Measurements from ENCODE around the gene AQP12A.

The AQP12A gene

GRCh38 chr2:240725671-240726070 lies 34.0 kb downstream of the AQP12A start:
- no peak for DNase-seq

- DNase-seq, result no peak
Observed at GRCh38 chr2:240726876-240727275, 35.2 kb downstream of the AQP12A start.

GRCh38 chr2:240727439-240727838 lies 35.8 kb downstream of the AQP12A start:
- DNase-seq, result no peak

- no peak for DNase-seq
Observed at GRCh38 chr2:240727913-240728312, 36.2 kb downstream of the AQP12A start.

GRCh38 chr2:240728361-240728760 lies 36.7 kb downstream of the AQP12A start:
- DNase-seq, result no peak

GRCh38 chr2:240728827-240729226 lies 37.2 kb downstream of the AQP12A start:
- DNase-seq, result no peak

- DNase-seq, result no peak
Observed at GRCh38 chr2:240730501-240731177, 39.0 kb downstream of the AQP12A start.

- no peak for DNase-seq
Observed at GRCh38 chr2:240731178-240731545, 39.5 kb downstream of the AQP12A start.

- no peak for DNase-seq
Observed at GRCh38 chr2:240732184-240732583, 40.5 kb downstream of the AQP12A start.

GRCh38 chr2:240732911-240733622 lies 41.4 kb downstream of the AQP12A start:
- DNase-seq, result no peak

- no peak for DNase-seq
Observed at GRCh38 chr2:240733803-240734495, 42.3 kb downstream of the AQP12A start.

GRCh38 chr2:240734756-240735155 lies 43.1 kb downstream of the AQP12A start:
- no peak for DNase-seq

- DNase-seq, result no peak
Observed at GRCh38 chr2:240735476-240735875, 43.8 kb downstream of the AQP12A start.

- no peak for DNase-seq
Observed at GRCh38 chr2:240736281-240737250, 44.9 kb downstream of the AQP12A start.

GRCh38 chr2:240737512-240737911 lies 45.8 kb downstream of the AQP12A start:
- DNase-seq, result no peak

GRCh38 chr2:240737958-240738357 lies 46.3 kb downstream of the AQP12A start:
- no peak for DNase-seq

GRCh38 chr2:240739797-240740196 lies 48.1 kb downstream of the AQP12A start:
- no peak for DNase-seq

GRCh38 chr2:240741091-240741490 lies 49.4 kb downstream of the AQP12A start:
- no peak for DNase-seq

- no peak for DNase-seq
Observed at GRCh38 chr2:240742602-240743095, 51.0 kb downstream of the AQP12A start.

- DNase-seq, result no peak
Observed at GRCh38 chr2:240745456-240745855, 53.8 kb downstream of the AQP12A start.

GRCh38 chr2:240745962-240746361 lies 54.3 kb downstream of the AQP12A start:
- no peak for DNase-seq

GRCh38 chr2:240746671-240747070 lies 55.0 kb downstream of the AQP12A start:
- no peak for DNase-seq

- no peak for DNase-seq
Observed at GRCh38 chr2:240747256-240747655, 55.6 kb downstream of the AQP12A start.
